ENCODE data around the gene TMEM203.

The TMEM203 gene

GRCh38 chr9:137225699-137226331 is 20.4 kb upstream of the TMEM203 start:
- H2BK12ac ChIP-seq (ENCODE audit: low read length), result no peak overlapping the region
- H3K36me3 ChIP-seq (ENCODE audit: control insufficient read depth in 1 of 2, insufficient read depth in 2 of 2, low read length in 2 of 2), result no peaks in the 10 kb centered on the region
- H3K27ac ChIP-seq (ENCODE audit: low read depth, low read length), result no peak overlapping the region
- H3K9ac ChIP-seq (ENCODE audit: low read length), result no peak overlapping the region
- no peak overlapping the region for H4K12ac ChIP-seq (ENCODE audit: low read depth, low read length)
- H3K9me3 ChIP-seq (ENCODE audit: insufficient read depth, low read depth, low read length), result peaks cover 3% of the 10 kb centered on the region
- no peak overlapping the region for H3K23ac ChIP-seq (ENCODE audit: low read length)
- no peak overlapping the region for H3K4me2 ChIP-seq (ENCODE audit: low read length)
- no peak for DNase-seq
- no peak overlapping the region for H2BK5ac ChIP-seq (ENCODE audit: low read depth, low read length, poor library complexity)
- no peak overlapping the region for H4K91ac ChIP-seq (ENCODE audit: low read depth, low read length)
- H3K27me3 ChIP-seq (ENCODE audit: insufficient read depth, low read length), result no peaks in the 10 kb centered on the region
- H3K18ac ChIP-seq (ENCODE audit: low read length), result no peak overlapping the region
- H4K8ac ChIP-seq (ENCODE audit: low read depth, low read length), result no peak overlapping the region
- H3K79me2 ChIP-seq (ENCODE audit: control insufficient read depth, insufficient read depth, low read length, poor library complexity), result peaks cover 2% of the 10 kb centered on the region
- H3K4ac ChIP-seq (ENCODE audit: low read depth, low read length), result no peak overlapping the region
- no peak overlapping the region for H3K4me3 ChIP-seq (ENCODE audit: low read depth, low read length)
- H3K4me1 ChIP-seq (ENCODE audit: control insufficient read depth in 1 of 2, insufficient read depth in 2 of 2, low read length in 2 of 2), result peaks cover 20 to 30% of the 10 kb centered on the region in 2 experiments
- WGBS (ENCODE audit: extremely low coverage, insufficient coverage, insufficient read length), result no CpG with 5 or more reads among the region's 21 CpGs
- H2AK5ac ChIP-seq (ENCODE audit: low read length), result no peak overlapping the region
- peaks cover 8% of the 10 kb centered on the region for H3K79me1 ChIP-seq (ENCODE audit: low read length)
- no peak overlapping the region for H2AFZ ChIP-seq (ENCODE audit: insufficient read depth, low read length, poor library complexity)
- H2BK120ac ChIP-seq (ENCODE audit: insufficient read depth, low read length, poor library complexity), result no peak overlapping the region
- H3K14ac ChIP-seq (ENCODE audit: low read length), result no peak overlapping the region

- Histone ChIP-seq H3K14ac (ENCODE audit: low read length) (no peak within 1 kb of the TSS), H2BK120ac (ENCODE audit: insufficient read depth, low read length, poor library complexity) (no peak within 1 kb of the TSS), H4K12ac (ENCODE audit: low read depth, low read length) (peak within 1 kb of the TSS; percentile 65), H3K4me2 (ENCODE audit: low read length) (peak within 1 kb of the TSS; percentile 94), H3K4me3 (ENCODE audit: low read depth, low read length) (peak within 1 kb of the TSS; percentile 79), H3K36me3 (ENCODE audit: control insufficient read depth in 1 of 2, insufficient read depth in 2 of 2, low read length in 2 of 2) (no peaks in the 10 kb centered on the region), H2BK5ac (ENCODE audit: low read depth, low read length, poor library complexity) (no peak within 1 kb of the TSS), H3K9ac (ENCODE audit: low read length) (no peak within 1 kb of the TSS), H3K4ac (ENCODE audit: low read depth, low read length) (peak within 1 kb of the TSS; percentile 90), H4K8ac (ENCODE audit: low read depth, low read length) (peak within 1 kb of the TSS; percentile 91), H3K79me1 (ENCODE audit: low read length) (peaks cover 8% of the 10 kb centered on the region), H3K18ac (ENCODE audit: low read length) (no peak within 1 kb of the TSS), H2BK12ac (ENCODE audit: low read length) (no peak within 1 kb of the TSS), H3K9me3 (ENCODE audit: insufficient read depth, low read depth, low read length) (peaks cover 3% of the 10 kb centered on the region), H3K4me1 (ENCODE audit: control insufficient read depth in 1 of 2, insufficient read depth in 2 of 2, low read length in 2 of 2) (peaks cover 20 to 30% of the 10 kb centered on the region in 2 experiments), H2AFZ (ENCODE audit: insufficient read depth, low read length, poor library complexity) (no peak within 1 kb of the TSS), H2AK5ac (ENCODE audit: low read length) (peak within 1 kb of the TSS; percentile 8), H3K27ac (ENCODE audit: low read depth, low read length) (no peak within 1 kb of the TSS), H4K91ac (ENCODE audit: low read depth, low read length) (no peak within 1 kb of the TSS), H3K79me2 (ENCODE audit: control insufficient read depth, insufficient read depth, low read length, poor library complexity) (peaks cover 2% of the 10 kb centered on the region), H3K27me3 (ENCODE audit: insufficient read depth, low read length) (no peaks in the 10 kb centered on the region), H3K23ac (ENCODE audit: low read length) (no peak within 1 kb of the TSS)
- no CpG with 5 or more reads among the region's 23 CpGs for WGBS (ENCODE audit: extremely low coverage, insufficient coverage, insufficient read length)
- no peak for DNase-seq
Measured at GRCh38 chr9:137224830-137225694, 19.6 kb upstream of the TMEM203 start, which contains the start of gene CYSRT1. TSS of gene CYSRT1 (plus strand) at chr9:137225174. CDS start at chr9:137225622, 448 bp downstream.

- peak overlapping the region; percentile 79 for H3K4me3 ChIP-seq (ENCODE audit: low read depth, low read length)
Measured at GRCh38 chr9:137223078-137223970, 17.9 kb upstream of the TMEM203 start.

More at GRCh38 chr9:137223078-137223970, 17.9 kb upstream of the TMEM203 start:
- Histone ChIP-seq H2AFZ (ENCODE audit: insufficient read depth, low read length, poor library complexity) (peak overlapping the region; percentile 76), H2BK120ac (ENCODE audit: insufficient read depth, low read length, poor library complexity) (peak overlapping the region; percentile 39), H3K27ac (ENCODE audit: low read depth, low read length) (peak overlapping the region; percentile 24), H3K4ac (ENCODE audit: low read depth, low read length) (peak overlapping the region; percentile 90), H3K79me2 (ENCODE audit: control insufficient read depth, insufficient read depth, low read length, poor library complexity) (peaks cover 2% of the 10 kb centered on the region), H4K91ac (ENCODE audit: low read depth, low read length) (peak overlapping the region; percentile 93), H3K23ac (ENCODE audit: low read length) (no peak overlapping the region), H3K9ac (ENCODE audit: low read length) (peak overlapping the region; percentile 96), H2AK5ac (ENCODE audit: low read length) (peak overlapping the region; percentile 8), H3K9me3 (ENCODE audit: insufficient read depth, low read depth, low read length) (peaks cover 2% of the 10 kb centered on the region), H4K8ac (ENCODE audit: low read depth, low read length) (peak overlapping the region; percentile 91), H3K18ac (ENCODE audit: low read length) (peak overlapping the region; percentile 94), H3K36me3 (ENCODE audit: control insufficient read depth in 1 of 2, insufficient read depth in 2 of 2, low read length in 2 of 2) (peaks cover 0 to 3% of the 10 kb centered on the region in 2 experiments), H3K4me1 (ENCODE audit: control insufficient read depth in 1 of 2, insufficient read depth in 2 of 2, low read length in 2 of 2) (peaks cover 22 to 30% of the 10 kb centered on the region in 2 experiments), H2BK5ac (ENCODE audit: low read depth, low read length, poor library complexity) (peak overlapping the region; percentile 18), H2BK12ac (ENCODE audit: low read length) (no peak overlapping the region), H4K12ac (ENCODE audit: low read depth, low read length) (peak overlapping the region; percentile 65), H3K4me2 (ENCODE audit: low read length) (peak overlapping the region; percentile 94), H3K79me1 (ENCODE audit: low read length) (peaks cover 8% of the 10 kb centered on the region), H3K27me3 (ENCODE audit: insufficient read depth, low read length) (no peaks in the 10 kb centered on the region), H3K14ac (ENCODE audit: low read length) (peak overlapping the region; percentile 62)
- WGBS (ENCODE audit: extremely low coverage, insufficient coverage, insufficient read length), result no CpG with 5 or more reads among the region's 63 CpGs
- DNase-seq, result peak; percentile 98

All from trophoblast cell (in vitro differentiated cells and primary cell).